NB4 (cell line): ENCODE results near the gene RGL4.

Experiments used
- DNase-seq: peaks from one replicate; pipeline ENCODE4 v3.0.0; 2010; ENCODE audit warnings: low read depth
- H3K4me3 ChIP-seq: one replicate; pipeline ENCODE4 v1.5.1; 2011; ENCODE audit warnings: mild to moderate bottlenecking, low read depth, low read length, moderate library complexity
- CTCF ChIP-seq: IDR thresholded peaks from one replicate; pipeline ENCODE4 v1.5.1; 2012; ENCODE audit warnings: low read depth, low read length
- MAX ChIP-seq: IDR thresholded peaks from 2 replicates; pipeline ENCODE4 v1.6.1; 2011; ENCODE audit warnings: low read depth, low read length
- MYC ChIP-seq: IDR thresholded peaks from 2 replicates; pipeline ENCODE4 v1.6.1; 2011; ENCODE audit warnings: low read depth, low read length
- POLR2A ChIP-seq: IDR thresholded peaks from 2 replicates; pipeline ENCODE4 v1.6.1; 2011; ENCODE audit warnings: mild to moderate bottlenecking; ENCODE audit not compliant: insufficient read length; ENCODE audit errors: extremely low read depth

The RGL4 gene

GRCh38 chr22:23691748-23692423, 1.1 kb downstream of the RGL4 start:
- TF ChIP-seq POLR2A (no peak), CTCF (no peak), MYC (no peak), MAX (no peak)
- no peak overlapping the region for H3K4me3 ChIP-seq
- no peak for DNase-seq

- no peak overlapping the region for H3K4me3 ChIP-seq
- DNase-seq = no peak
- TF ChIP-seq MAX = no peak
- no peak for TF ChIP-seq CTCF
- TF ChIP-seq MYC = no peak
- TF ChIP-seq POLR2A = no peak
Measured at GRCh38 chr22:23692598-23693291, 1.9 kb downstream of the RGL4 start.

GRCh38 chr22:23693979-23694680, 3.3 kb downstream of the RGL4 start:
- no peak for TF ChIP-seq MYC
- no peak for TF ChIP-seq POLR2A
- TF ChIP-seq MAX = no peak
- no peak for TF ChIP-seq CTCF
- H3K4me3 ChIP-seq = no peak overlapping the region
- no peak for DNase-seq

- TF ChIP-seq POLR2A = no peak
- no peak for TF ChIP-seq MYC
- no peak overlapping the region for H3K4me3 ChIP-seq
Measured at GRCh38 chr22:23695141-23695540, 4.3 kb downstream of the RGL4 start.

GRCh38 chr22:23695571-23696325, 4.9 kb downstream of the RGL4 start:
- TF ChIP-seq MYC (no peak), POLR2A (no peak), MAX (no peak), CTCF (no peak)
- H3K4me3 ChIP-seq = no peak overlapping the region
- no peak for DNase-seq

More at GRCh38 chr22:23695141-23695540, 4.3 kb downstream of the RGL4 start:
- DNase-seq = no peak
